AG10803 (cell line): Measurements from ENCODE around the gene KRTAP10-12.

ENCODE experiments used
- DNase-seq: peaks from one replicate; pipeline ENCODE4 v3.0.0; 2010; ENCODE audit warnings: low read depth
- H3K4me3 ChIP-seq: 2 replicates; pipeline ENCODE4 v1.5.1; 2011; ENCODE audit warnings: mild to moderate bottlenecking, low read length, control low read depth
- TF ChIP-seq, protein P1 (sequence below): conservative IDR thresholded peaks from 2 replicates; pipeline ENCODE4 v1.5.1; 2011; ENCODE audit warnings: mild to moderate bottlenecking, low read length, control low read depth, inconsistent platforms

Gene KRTAP10-12

DNA sequence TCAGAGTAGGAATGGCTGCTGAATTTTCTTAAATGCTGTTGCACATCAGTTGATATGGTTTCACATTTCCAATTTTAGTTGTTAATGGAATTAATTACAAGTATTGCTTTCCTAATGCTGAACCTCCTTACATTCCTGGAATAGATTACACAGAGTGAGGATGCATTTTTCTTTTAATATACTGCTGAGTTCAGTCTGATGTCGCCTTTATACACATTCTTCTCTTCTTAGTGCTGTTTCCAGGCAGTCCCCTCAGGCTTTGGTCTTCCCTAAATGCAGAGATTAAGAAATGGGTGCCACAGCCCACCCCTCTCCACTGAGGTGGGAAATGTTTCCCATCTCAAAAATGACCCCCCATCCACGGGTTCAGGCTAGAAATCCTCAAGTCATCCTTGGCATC is 21.1 kb downstream of the KRTAP10-12 start:
- TF ChIP-seq, protein P1, sequence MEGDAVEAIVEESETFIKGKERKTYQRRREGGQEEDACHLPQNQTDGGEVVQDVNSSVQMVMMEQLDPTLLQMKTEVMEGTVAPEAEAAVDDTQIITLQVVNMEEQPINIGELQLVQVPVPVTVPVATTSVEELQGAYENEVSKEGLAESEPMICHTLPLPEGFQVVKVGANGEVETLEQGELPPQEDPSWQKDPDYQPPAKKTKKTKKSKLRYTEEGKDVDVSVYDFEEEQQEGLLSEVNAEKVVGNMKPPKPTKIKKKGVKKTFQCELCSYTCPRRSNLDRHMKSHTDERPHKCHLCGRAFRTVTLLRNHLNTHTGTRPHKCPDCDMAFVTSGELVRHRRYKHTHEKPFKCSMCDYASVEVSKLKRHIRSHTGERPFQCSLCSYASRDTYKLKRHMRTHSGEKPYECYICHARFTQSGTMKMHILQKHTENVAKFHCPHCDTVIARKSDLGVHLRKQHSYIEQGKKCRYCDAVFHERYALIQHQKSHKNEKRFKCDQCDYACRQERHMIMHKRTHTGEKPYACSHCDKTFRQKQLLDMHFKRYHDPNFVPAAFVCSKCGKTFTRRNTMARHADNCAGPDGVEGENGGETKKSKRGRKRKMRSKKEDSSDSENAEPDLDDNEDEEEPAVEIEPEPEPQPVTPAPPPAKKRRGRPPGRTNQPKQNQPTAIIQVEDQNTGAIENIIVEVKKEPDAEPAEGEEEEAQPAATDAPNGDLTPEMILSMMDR: no peak

DNA sequence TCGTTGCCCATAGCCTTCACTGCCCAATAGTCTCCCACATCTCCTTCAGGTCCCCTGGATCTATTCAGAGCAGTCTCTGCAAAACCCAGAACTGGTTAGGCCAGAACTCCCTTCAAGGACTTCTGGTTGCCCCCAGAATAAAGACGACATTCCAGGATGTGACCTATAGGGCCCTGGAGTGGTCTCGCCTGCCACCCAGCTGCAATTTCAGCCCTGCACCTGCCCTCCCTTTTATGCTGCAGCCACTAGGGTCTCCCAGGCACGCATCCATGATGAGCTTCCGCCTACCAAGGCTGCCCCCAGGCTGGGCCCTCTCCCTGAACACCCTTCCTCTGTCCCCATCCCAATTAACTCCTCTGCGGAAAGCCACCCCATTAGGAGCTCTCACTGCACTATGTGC is 21.6 kb downstream of the KRTAP10-12 start:
- no peak overlapping the region for H3K4me3 ChIP-seq
- DNase-seq: no peak
- TF ChIP-seq, protein P1: no peak

More for the DNA sequence above, 21.1 kb downstream of the KRTAP10-12 start:
- DNase-seq: no peak
- H3K4me3 ChIP-seq: no peak overlapping the region

DNA sequence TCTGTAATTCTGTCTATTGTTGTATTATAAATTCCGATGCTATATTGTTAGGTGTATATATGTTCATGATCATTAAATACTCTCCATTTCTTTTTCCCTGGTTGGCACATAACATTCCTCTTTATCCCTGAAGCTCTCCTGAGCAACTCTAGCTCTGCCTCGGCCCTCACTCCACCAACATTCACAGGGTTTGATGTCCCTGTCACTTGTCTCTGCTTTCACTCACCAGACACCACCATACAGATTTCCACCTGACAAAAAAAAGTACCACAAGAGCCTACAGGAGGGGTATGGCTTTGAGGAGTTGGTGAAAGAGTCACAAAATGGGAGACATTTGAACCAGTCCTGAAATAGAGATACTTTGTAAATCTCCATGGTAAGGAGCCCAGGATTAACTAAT is 23.2 kb downstream of the KRTAP10-12 start:
- DNase-seq: no peak
- no peak overlapping the region for H3K4me3 ChIP-seq
- TF ChIP-seq, protein P1: no peak

DNA sequence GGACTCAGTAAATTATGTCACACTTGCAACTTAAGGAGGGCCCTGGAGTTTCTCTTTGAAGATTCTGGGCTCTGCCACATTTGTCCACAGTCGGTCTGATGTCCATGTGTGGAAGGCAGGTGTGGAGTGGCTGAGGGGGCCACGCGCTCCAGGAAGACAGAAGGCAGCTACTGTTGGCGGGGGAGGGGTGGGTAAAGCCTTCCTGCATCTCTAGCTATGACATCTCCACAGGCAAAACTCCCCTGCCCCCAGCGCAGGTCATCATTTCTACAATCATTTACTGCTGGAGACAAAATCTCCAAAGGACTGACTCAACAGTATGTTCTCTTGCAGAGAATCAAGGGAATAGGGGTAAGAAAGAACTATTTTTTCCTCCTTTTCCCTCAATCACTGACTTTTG is 25.8 kb downstream of the KRTAP10-12 start:
- no peak for DNase-seq
- no peak overlapping the region for H3K4me3 ChIP-seq

DNA sequence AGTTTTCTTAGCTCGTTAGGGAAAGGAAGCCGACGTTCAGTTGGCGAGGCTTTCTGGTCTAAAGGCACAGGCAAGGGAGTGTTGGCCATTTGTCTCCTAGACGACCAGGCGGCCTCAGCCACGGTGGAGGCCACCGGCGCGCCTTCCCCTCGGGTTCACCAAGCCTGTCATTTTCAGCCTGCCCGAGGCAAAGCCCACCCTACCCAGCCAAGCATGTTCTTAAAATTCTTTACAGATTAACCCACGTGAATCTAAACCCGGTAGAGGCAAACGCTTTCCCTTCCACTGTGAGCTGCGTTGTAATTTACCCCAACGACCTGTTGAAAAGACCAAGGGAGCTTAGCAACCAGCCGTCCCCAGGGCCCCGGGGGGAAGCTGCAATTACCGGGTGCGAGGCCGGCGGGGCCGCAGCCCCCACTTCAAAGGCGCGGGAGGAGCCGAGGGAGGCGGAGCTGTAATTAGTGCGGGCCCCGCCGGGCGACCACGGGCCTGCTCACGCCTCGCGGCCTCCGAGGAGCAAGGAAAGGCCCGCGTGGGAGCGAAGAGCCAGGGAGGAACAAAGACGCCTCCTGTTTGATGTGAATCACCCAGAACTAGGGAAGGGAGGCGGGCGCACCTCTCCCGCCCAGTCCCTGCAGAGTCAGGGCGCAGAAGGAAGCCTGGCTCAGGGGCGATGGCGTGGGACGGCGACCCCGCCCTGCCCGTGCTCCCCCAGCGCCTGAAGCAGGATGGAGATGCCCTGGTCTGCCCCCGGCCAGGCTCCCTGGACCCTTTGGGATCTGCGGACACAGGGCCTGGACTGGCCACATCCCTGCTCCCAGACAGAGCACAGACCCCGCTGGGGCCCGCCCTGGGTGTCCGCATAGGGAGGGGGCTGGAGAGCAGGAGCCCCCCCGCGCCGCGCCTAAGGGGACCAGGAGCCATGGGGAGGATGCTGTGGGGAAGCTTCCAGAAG is 26.5 kb downstream of the KRTAP10-12 start:
- H3K4me3 ChIP-seq: no peak overlapping the region
- TF ChIP-seq, protein P1: no peak
- DNase-seq: no peak

More for the DNA sequence above, 25.8 kb downstream of the KRTAP10-12 start:
- TF ChIP-seq, protein P1: no peak

DNA sequence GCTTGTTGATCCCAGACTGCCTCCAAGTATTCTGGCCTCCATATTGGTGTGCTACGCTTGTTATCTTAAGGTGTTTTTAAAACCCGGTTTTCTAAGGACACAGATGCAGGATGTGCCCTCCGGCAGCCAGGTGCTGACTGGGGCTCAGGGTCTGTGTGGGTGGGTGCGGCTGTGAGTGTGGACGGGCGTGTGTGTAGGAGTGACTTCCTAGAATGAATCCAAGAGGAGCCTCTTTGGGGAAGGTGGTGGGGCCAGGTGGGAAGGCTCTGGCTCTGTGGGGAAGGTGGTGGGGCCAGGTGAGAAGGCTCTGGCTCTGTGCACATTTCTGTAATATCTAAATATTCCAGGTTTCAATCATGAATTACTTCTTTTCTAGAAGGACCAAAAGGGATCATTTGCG is 27.2 kb downstream of the KRTAP10-12 start:
- no peak overlapping the region for H3K4me3 ChIP-seq
- TF ChIP-seq, protein P1: no peak
- no peak for DNase-seq

DNA sequence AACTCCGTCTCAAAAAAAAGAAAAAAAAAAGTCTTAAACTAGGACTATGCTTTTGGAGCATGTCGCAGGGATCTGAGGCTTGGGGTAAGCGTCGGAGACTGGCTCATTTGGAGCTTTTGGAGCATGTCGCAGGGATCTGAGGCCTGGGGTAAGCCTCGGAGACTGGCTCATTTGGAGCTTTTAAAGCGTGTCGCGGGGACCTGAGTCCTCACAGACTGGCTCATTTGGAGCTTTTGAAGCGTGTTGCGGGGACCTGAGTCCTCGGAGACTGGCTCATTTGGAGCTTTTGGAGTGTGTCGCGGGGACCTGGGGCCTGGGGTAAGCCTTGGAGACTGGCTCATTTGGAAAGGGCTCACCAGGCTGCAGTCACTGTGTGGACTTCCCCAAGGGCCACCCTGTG is 28.0 kb downstream of the KRTAP10-12 start:
- DNase-seq: no peak
- H3K4me3 ChIP-seq: no peak overlapping the region
- TF ChIP-seq, protein P1: no peak
